GM12892 (cell line): ENCODE measurements around the gene NR4A3.

Experiments
- POLR2A ChIP-seq: IDR thresholded peaks from 2 replicates; pipeline ENCODE4 v1.6.1; 2011; ENCODE audit warnings: low read depth, low read length, control low read depth
- POLR2AphosphoS5 ChIP-seq: IDR thresholded peaks from 2 replicates; pipeline ENCODE4 v1.6.1; 2011; ENCODE audit warnings: low read depth, low read length, control low read depth

DNA sequence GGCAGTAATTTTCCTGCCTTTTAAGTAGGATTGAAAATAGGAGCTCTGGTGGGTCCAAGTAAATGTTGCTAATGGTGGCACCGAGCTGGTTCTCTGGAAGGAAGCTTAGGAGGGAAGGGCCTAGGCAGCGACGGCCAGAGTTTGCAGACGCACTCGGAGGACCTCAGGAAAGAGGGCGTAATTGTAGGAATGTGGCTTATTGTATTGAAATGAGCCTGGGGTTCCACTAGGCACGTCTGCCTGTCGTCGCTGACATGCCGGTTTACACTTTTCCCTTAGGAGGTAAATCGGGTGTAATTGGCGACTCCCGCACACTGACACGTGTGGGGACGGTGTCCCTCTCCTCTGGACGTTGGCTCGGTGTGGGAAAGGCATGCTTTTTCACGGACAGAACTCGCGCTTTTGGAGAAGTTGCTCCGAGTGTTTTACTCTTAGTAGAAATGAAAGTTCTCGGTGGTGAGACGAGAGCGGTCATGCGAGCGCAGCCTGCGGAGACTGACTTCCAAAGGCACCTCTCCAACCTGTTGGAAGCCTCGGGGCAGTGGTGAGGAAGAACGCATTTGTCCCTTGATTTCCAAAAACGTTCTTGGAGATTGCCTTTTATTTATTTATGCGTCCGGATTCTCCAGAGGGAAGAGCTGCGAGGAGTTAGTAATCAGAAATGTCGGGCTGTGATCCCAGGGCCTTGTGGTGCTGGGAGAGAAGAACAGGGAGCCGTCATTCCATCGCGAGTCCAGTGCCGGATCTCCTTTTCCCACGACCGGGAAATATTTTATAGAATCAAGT, 1.3 kb downstream of the NR4A3 start:
- TF ChIP-seq POLR2AphosphoS5 = no peak
- no peak for TF ChIP-seq POLR2A
